ENCODE data around the gene BECN2.
"Not testable (repeated sequence)": the region's sequence is repeated elsewhere in the genome, so short reads cannot be mapped to it uniquely, and the experiment has no call there.

The BECN2 gene

GRCh38 chr1:241979926-241980325, 22.4 kb downstream of the BECN2 start:
- FAIRE-seq, result no peak

- FAIRE-seq, result no peak
These were observed 28.2 kb downstream of the BECN2 start for GRCh38 chr1:241985787-241986186.

GRCh38 chr1:241988389-241988930, 30.9 kb downstream of the BECN2 start:
- FAIRE-seq, result not testable (repeated sequence)

- no peak for FAIRE-seq
These were observed 32.5 kb downstream of the BECN2 start for GRCh38 chr1:241990040-241990439.

GRCh38 chr1:241992734-241993133, 35.2 kb downstream of the BECN2 start:
- FAIRE-seq, result no peak

GRCh38 chr1:241994171-241994570, 36.6 kb downstream of the BECN2 start:
- no peak for FAIRE-seq

- no peak for FAIRE-seq
These were observed 39.9 kb downstream of the BECN2 start for GRCh38 chr1:241997401-241997998.

GRCh38 chr1:241998412-241998921, 40.9 kb downstream of the BECN2 start:
- FAIRE-seq, result no peak

GRCh38 chr1:241999026-241999425, 41.5 kb downstream of the BECN2 start, which contains the start of gene MAP1LC3C:
MAP1LC3C (minus strand) TSS chr1:241999098; CDS start chr1:241999008, 90 bp downstream.
- no peak for FAIRE-seq

GRCh38 chr1:242000434-242000833, 42.9 kb downstream of the BECN2 start:
- FAIRE-seq, result no peak

GRCh38 chr1:242002072-242002471, 44.5 kb downstream of the BECN2 start:
- FAIRE-seq, result no peak

GRCh38 chr1:242002510-242002909, 44.9 kb downstream of the BECN2 start:
- FAIRE-seq, result no peak

- FAIRE-seq, result no peak
These were observed 47.4 kb downstream of the BECN2 start for GRCh38 chr1:242004751-242005495.

GRCh38 chr1:242005866-242006535, 48.4 kb downstream of the BECN2 start:
- no peak for FAIRE-seq

GRCh38 chr1:242006976-242007375, 49.4 kb downstream of the BECN2 start:
- no peak for FAIRE-seq
